ENCODE results near the gene RHOXF1.
"Not testable (repeated sequence)": the region's sequence is repeated elsewhere in the genome, so short reads cannot be mapped to it uniquely, and the experiment has no call there.

RHOXF1 gene, protein sequence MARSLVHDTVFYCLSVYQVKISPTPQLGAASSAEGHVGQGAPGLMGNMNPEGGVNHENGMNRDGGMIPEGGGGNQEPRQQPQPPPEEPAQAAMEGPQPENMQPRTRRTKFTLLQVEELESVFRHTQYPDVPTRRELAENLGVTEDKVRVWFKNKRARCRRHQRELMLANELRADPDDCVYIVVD

DNA sequence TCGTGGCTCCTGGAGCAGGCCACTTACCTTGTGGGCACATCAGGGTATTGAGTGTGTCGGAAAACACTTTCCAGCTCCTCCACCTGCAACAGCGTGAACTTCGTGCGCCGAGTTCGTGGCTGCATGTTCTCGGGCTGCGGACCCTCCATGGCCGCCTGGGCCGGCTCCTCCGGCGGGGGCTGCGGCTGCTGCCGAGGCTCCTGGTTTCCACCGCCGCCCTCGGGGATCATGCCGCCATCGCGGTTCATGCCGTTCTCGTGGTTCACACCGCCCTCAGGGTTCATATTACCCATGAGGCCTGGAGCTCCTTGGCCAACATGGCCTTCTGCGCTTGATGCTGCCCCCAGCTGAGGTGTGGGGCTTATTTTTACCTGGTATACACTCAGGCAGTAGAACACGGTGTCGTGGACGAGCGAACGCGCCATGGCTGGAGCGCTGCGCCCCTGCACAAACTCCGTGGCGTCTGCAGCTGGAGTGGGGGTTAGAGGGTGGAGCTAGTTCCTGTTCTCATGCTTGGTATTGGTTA lies at the start of gene RHOXF1:
Gene RHOXF1 (minus strand): TSS at position 476 of the 526 bp plus-strand sequence. CDS start 51 bp downstream, at position 425.
- no peaks in the 10 kb centered on the region for H3K27me3 Mint-ChIP-seq
- H3K4me3 Mint-ChIP-seq: no peak within 1 kb of the TSS
- ATAC-seq (no peak), DNase-seq (no peak)
- H3K4me1 Mint-ChIP-seq: no peaks in the 10 kb centered on the region
- H3K27ac Mint-ChIP-seq: no peak within 1 kb of the TSS
- H3K9me3 Mint-ChIP-seq: no peaks in the 10 kb centered on the region

DNA sequence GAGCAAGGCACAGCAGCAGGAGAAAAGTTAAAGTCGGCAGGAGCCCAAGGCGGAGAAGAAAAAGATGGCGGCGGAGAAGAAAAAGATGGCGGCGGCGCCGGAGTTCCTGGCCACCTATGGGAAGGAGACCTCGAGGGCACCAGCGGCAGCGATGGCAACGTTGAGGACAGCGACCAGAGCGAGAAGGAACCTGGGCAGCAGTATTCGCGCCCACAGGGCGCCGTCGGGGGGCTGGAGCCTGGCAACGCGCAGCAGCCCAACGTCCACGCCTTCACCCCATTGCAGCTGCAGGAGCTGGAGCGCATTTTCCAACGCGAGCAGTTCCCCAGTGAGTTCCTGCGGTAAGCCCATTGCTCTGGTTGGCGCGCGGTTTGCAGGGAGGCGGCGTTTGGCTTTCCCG lies 43.4 kb upstream of the RHOXF1 start:
- H3K27ac Mint-ChIP-seq, H3K4me1 Mint-ChIP-seq, H3K4me3 Mint-ChIP-seq, H3K27me3 Mint-ChIP-seq, DNase-seq, ATAC-seq, H3K9me3 Mint-ChIP-seq: not testable (repeated sequence)

DNA sequence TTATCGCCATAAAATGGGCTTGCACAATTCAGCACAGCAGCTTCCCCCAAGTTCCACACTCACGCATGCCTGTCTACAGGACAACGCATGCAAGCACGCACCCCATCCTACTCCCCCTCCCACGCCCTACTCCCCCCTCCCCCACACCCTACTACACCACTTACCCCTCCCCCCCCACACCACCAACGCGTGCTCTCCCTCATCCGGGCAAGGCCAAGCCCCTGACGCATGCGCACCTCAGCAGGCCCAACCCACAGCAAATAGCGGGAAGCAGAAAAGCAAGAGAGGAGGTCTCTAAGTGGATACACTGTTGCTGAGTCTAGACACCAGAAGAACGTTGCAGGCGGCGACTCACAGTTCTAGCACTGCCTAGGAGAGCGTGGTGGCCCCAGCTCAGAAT lies 42.6 kb upstream of the RHOXF1 start, which contains the start of gene RHOXF2:
Gene RHOXF2 (plus strand): TSS at position 301 of the 400 bp plus-strand sequence. CDS start 138 bp downstream, outside the sequence.
- not testable (repeated sequence) for ATAC-seq, H3K4me1 Mint-ChIP-seq, H3K27ac Mint-ChIP-seq, H3K27me3 Mint-ChIP-seq, H3K4me3 Mint-ChIP-seq, H3K9me3 Mint-ChIP-seq, DNase-seq

DNA sequence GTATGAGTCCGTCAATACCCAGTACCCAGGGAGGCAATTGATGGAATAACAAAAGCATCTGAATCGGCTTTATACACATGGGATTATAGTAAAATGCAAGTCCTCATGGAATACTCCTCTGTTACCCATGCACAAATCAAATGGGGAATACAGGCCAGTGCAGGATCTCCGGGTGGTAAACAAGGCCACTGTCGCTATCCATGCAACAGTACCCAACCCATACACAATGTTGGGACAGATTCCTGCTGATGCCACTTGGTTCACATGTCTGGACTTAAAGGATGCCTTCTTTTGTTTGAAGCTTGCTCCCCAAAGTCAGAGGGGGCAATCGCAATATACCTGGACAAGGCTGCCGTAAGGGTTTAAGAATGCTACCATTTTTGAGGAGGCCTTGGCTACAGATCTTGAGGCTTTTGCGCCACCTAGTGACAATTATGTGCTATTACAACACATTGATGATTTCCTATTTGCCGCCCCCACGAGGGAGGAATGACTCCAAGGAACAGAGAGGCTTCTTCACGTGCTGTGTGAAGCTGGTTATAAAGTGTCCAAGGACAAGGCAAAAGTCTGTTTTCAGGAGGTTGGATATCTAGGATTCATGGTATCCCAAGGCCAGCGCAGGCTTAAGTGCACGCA lies 34.5 kb upstream of the RHOXF1 start:
- not testable (repeated sequence) for H3K27me3 Mint-ChIP-seq, H3K27ac Mint-ChIP-seq, H3K4me3 Mint-ChIP-seq, DNase-seq
- Mint-ChIP-seq H3K9me3 (peaks cover 13 to 16% of the 10 kb centered on the region in 2 donors), H3K4me1 (peaks cover 12% of the 10 kb centered on the region)
- peak; percentile 37 for ATAC-seq

DNA sequence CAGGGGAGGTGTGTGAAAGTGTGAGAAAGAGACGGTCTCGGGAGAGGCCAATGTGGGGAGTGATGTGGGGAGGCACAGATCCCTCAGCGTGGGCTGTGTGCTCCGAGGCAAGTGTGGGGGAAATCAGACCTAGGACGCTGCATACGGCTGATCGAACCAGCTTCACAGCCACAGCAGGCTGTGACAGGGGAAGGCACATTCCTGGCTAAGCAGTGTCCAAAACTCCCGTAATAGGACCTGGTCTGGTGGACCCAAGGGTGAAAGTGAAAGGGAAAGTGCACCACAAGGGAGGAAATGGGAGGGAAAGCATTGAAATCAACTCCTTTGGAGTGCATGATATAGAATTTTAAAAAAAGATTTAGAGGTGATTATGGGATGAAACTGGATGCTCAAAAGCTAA lies 31.8 kb upstream of the RHOXF1 start:
- ATAC-seq: no peak
- no peak overlapping the region for H3K4me3 Mint-ChIP-seq
- peak overlapping the region in 1 of 2 donors; percentile 28 for H3K27ac Mint-ChIP-seq

DNA sequence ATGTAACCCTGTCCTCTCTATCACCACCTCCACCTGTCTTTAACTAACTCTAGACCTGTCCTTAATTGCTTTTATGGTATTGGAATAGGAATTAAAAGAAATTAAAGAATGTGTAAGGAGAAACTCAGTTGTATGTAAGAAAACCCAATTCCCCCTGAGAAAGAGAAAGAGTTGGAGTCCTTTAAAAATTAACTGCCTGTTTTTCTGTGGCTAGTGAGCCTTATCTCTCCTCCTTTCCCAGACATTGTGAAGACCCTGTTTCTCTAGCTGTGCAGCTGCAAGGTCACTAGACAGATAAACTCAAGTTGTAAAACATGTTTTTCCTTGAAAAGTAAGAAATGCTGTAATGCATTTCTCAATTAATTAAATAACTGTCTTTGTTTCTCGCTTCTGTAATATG lies 30.6 kb upstream of the RHOXF1 start:
- H3K27ac Mint-ChIP-seq, ATAC-seq, DNase-seq, H3K27me3 Mint-ChIP-seq: not testable (repeated sequence)
- Mint-ChIP-seq H3K4me1 (peaks cover 39% of the 10 kb centered on the region), H3K4me3 (peak overlapping the region in 1 of 2 donors; percentile 21), H3K9me3 (peaks cover 13 to 16% of the 10 kb centered on the region in 2 donors)

More for the DNA sequence above, 31.8 kb upstream of the RHOXF1 start:
- DNase-seq: no peak
- Mint-ChIP-seq H3K4me1 (peaks cover 36% of the 10 kb centered on the region), H3K9me3 (peaks cover 13 to 16% of the 10 kb centered on the region in 2 donors), H3K27me3 (no peaks in the 10 kb centered on the region)

DNA sequence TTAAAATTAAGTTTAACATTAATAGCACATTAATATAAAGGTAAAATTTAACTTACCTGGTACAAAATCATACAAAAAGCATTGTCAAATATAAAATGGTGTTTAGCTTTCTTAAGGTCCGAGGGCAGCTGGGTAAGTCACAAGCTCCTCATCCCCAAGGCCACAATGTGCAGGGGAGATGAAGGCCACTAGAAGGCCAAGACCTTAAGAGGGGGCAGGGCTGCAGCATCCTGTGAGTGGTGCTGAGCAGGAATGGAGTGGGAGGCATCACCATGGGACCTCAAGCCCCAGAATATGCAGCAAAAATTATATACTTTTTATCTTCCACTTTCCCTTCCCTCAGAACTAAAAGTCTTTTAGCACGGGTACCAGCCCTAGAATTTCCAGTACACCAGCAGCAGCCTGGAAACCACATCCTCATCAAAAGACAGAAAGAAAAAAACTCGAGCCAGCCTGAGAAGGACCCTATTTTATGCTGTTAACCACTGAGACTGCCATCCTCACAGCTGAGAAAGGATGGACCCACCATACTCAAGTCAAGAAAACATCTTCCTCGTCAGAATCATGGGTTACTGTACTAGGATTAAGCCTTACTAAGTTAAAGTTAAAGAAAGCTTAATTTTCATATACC lies 29.7 kb upstream of the RHOXF1 start:
- Mint-ChIP-seq H3K9me3 (peaks cover 13 to 16% of the 10 kb centered on the region in 2 donors), H3K4me3 (peak overlapping the region; percentile 19 to 21), H3K27ac (peak overlapping the region in 1 of 2 donors; percentile 58), H3K4me1 (peaks cover 39% of the 10 kb centered on the region), H3K27me3 (no peaks in the 10 kb centered on the region)
- DNase-seq: peak in 1 of 2 donors; percentile 12
- peak; percentile 83 for ATAC-seq

DNA sequence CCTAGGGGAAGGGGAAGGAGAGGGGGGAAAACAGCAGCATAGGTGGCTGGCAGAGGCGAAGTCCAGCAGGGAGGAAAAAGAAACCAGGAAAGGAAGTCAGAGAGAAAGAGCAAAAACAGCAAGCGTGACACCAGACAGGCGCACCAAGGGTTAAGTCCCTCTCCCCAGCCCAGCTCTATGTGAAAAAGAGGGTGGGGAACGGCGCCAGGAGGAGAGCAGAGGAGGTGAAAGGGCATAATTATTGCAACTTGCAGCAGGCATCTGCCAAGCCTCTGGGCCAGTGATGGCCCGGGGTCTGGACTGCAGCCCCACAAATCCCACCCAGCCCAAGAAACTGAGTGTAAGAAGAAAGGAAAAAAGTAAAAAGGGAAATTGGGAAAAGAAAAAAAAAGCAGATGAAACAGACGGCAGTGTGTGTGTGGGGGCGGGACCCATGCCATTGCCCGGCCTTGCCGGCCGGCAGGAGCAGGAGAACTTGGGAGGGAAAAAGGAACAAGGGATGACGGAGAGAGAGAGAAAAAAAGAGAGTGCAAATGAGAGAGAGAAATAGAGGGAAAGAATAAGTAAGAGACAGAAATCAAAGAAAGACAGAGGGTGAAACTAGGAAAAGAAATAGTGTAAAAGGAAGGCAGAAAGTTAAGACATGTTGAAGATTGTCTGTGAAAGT lies 28.6 kb upstream of the RHOXF1 start:
- ATAC-seq (peak; percentile 50), DNase-seq (peak in 1 of 2 donors; percentile 12)
- Mint-ChIP-seq H3K4me3 (peak overlapping the region; percentile 19 to 74), H3K27me3 (no peaks in the 10 kb centered on the region), H3K27ac (peak overlapping the region; percentile 43 to 49), H3K4me1 (peaks cover 39% of the 10 kb centered on the region), H3K9me3 (peaks cover 13 to 16% of the 10 kb centered on the region in 2 donors)

DNA sequence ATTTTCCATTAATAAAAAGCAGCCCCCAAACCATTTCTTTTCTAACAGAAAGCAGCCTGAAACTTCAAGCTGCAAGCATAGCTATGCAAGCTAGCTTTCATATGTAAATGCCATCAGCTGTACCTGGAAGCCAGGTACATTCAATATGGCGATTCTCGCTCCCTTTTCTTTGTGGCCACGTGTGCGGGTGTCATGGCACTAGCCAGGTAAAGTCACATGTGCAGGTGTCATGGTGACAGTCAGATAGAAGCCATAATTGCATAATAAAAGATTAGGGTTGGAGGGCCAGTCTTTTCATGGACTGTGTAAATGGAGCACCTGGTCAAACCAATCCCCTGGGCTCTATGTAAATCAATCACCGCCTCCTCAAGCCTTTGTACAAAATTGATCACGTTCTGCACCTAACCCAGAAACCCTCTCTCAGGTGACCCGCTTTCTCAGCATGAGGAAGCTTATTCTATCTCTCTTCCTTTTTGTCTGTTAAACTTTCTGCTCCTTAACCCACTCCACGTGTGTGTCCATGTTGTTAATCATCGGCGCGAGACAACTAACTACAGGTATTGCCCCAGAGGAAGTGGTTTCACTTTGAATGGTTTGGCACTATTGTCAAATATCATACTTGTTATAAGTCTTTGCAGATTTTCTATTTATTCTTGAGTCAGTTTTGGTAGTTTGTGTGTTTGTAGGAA lies 24.7 kb upstream of the RHOXF1 start:
- Mint-ChIP-seq H3K27ac (no peak overlapping the region), H3K9me3 (no peaks in the 10 kb centered on the region), H3K4me3 (no peak overlapping the region), H3K27me3 (no peaks in the 10 kb centered on the region), H3K4me1 (peaks cover 29% of the 10 kb centered on the region)
- ATAC-seq: no peak
- no peak for DNase-seq

DNA sequence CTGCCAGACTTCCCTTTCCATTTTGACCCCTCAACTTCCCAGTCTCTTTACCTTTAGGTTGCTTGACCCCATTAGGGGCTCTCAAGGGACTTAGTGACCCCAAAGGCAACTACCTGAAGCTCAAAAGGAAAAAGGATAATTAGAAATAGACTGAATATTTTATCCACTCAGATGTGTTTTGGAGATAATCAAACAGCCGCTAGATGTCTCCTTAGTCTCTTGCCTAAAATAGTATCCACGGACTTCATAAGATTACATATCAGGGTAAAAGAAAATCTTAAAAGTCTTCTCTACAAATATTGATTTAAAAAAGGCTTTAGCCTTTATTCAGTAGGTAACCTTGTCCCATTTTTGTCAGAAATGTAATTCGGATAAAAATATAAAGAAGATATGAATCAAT lies 21.7 kb upstream of the RHOXF1 start:
- no peak overlapping the region for H3K4me3 Mint-ChIP-seq
- no peaks in the 10 kb centered on the region for H3K9me3 Mint-ChIP-seq
- DNase-seq (no peak), ATAC-seq (no peak)
- no peaks in the 10 kb centered on the region for H3K27me3 Mint-ChIP-seq
- H3K4me1 Mint-ChIP-seq: peaks cover 2% of the 10 kb centered on the region
- no peak overlapping the region for H3K27ac Mint-ChIP-seq

DNA sequence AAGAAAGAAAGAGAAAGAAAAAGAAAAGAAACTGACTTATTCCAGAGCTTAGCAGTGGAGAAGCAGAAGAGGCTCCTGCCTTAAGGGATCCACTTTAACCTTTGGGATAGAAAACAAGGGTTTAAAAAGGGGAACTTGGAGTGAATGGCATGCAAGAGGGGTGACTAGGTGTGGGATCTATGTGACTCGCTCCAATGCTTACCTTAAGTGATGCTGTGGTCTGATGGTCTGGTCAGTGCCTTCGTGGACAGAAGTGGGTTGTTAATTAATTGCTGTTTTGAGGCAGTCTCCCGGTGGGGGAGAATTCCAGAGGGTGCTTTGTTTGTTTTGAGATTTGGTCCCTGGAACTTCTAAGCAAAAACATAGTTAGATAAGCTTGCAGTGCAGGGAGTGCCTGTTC lies 21.1 kb upstream of the RHOXF1 start:
- H3K4me1 Mint-ChIP-seq: no peaks in the 10 kb centered on the region
- ATAC-seq (no peak), DNase-seq (no peak)
- H3K4me3 Mint-ChIP-seq: no peak overlapping the region
- peak overlapping the region in 1 of 2 donors; percentile 61 for H3K27ac Mint-ChIP-seq
- no peaks in the 10 kb centered on the region for H3K27me3 Mint-ChIP-seq
- no peaks in the 10 kb centered on the region for H3K9me3 Mint-ChIP-seq

DNA sequence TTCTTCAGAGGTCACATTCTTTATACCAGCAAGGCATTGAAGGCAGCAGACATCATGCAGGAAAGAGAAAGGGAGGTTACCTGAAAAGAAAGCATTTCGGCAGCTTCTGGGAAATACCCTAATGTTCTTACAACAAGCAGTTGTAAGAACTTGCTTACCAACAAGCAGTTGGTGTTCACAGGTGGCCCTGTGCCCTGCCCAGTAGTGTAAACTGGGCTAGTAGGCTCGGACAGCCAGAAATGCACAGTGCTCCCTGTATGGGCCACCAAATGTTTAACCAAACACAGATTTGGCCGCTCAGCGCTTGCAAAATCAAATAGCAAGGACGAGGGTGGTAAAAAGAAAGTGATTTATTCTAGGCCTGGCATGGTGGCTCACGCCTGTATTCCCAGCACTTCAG lies 20.4 kb upstream of the RHOXF1 start:
- no peak for DNase-seq
- H3K4me1 Mint-ChIP-seq: no peaks in the 10 kb centered on the region
- no peak overlapping the region for H3K27ac Mint-ChIP-seq
- no peaks in the 10 kb centered on the region for H3K9me3 Mint-ChIP-seq
- H3K4me3 Mint-ChIP-seq: no peak overlapping the region
- H3K27me3 Mint-ChIP-seq: no peaks in the 10 kb centered on the region
- ATAC-seq: no peak

DNA sequence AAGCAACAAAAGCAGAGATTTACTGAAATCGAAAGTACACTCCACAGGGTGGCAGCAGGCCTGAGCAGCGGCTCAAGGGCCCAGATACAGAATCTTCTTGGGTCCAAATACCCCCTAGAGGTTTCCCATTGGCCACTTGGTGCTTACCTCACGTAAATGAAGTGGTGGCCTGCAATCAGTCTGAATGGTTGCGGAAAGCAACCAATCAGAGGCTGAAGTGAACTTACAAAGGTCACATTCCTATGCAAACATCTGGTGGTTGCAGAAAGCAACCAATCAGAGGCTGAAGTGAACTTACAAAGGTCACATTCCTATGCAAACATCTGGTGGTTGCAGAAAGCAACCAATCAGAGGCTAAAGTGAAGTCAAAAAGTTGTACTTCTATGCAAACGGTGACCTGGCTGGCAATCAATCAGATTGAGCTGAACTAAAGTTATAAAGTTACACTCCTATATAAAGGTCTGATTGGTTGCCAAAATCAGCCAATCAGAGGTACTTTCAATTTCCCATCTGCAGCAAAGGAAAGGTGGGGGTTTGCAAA lies 12.7 kb upstream of the RHOXF1 start:
- not testable (repeated sequence) for H3K4me1 Mint-ChIP-seq, H3K27ac Mint-ChIP-seq, DNase-seq, H3K27me3 Mint-ChIP-seq, H3K4me3 Mint-ChIP-seq, H3K9me3 Mint-ChIP-seq, ATAC-seq

DNA sequence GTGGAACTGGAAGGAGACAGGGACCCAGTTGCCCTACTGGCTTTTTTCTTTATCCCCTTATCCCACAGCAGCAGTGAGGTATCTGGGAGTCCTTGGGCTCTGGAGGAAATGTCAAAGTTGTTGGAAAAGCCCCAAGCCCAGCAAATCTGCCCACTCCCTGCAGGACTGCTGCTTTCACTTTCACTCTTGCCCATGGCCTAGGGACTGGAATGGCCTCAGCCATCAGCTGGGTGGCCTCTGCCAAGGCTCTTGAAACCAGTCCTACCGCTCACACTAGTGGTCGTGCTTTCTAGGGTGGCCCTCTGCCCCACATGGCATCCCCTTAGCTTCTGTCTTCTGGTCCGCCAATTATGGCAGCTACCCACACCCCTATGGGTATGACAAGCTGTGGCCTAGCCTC lies 9.7 kb upstream of the RHOXF1 start:
- H3K27ac Mint-ChIP-seq: no peak overlapping the region
- H3K4me1 Mint-ChIP-seq: no peaks in the 10 kb centered on the region
- ATAC-seq: no peak
- H3K4me3 Mint-ChIP-seq: no peak overlapping the region
- no peaks in the 10 kb centered on the region for H3K9me3 Mint-ChIP-seq
- no peaks in the 10 kb centered on the region for H3K27me3 Mint-ChIP-seq
- no peak for DNase-seq

DNA sequence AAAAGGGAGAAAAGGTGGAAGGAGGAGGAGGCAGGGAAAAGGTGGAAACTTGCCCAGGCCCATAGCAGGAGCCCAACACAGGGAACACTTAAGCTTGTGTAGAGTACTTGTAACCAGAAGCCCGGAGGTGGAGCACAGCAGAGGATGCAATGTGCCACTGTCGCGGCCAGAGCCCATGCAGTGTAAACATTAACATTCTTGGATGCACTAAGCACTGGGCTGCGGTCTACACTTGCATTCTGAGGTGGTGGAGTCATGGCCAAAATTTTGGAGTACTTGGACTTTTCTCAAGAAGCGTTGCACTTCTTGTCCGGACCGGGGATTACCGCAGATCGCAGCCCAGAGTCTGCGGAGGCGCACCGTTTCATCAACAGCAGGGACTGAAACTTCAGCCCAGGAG lies 4.5 kb upstream of the RHOXF1 start:
- H3K27me3 Mint-ChIP-seq: no peaks in the 10 kb centered on the region
- H3K9me3 Mint-ChIP-seq: no peaks in the 10 kb centered on the region
- DNase-seq: no peak
- no peaks in the 10 kb centered on the region for H3K4me1 Mint-ChIP-seq
- no peak overlapping the region for H3K27ac Mint-ChIP-seq
- ATAC-seq: no peak
- no peak overlapping the region for H3K4me3 Mint-ChIP-seq
